ENCODE measurements around the gene NFATC3.

NFATC3 gene

DNA sequence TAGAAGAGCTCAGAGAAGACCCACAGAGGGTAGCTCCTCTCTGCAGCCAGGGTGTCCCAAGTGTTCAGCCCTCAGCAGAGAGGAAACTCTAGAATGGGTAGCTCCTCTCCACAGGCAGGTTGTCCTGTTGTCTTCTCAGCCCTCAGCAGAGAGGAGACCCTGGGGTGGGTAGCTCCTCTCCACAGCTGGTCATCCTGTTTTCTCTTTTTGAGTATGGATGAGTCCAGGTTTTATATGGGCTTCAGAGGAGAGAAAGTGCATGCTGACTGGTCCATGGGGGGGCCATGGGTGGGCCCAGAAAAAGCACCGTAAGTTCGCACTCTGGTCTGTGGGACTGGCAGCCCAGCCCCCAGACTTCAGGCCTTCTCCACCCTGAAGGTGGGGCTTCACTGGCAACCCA, 102.3 kb downstream of the NFATC3 start:
- TF ChIP-seq, protein P1, sequence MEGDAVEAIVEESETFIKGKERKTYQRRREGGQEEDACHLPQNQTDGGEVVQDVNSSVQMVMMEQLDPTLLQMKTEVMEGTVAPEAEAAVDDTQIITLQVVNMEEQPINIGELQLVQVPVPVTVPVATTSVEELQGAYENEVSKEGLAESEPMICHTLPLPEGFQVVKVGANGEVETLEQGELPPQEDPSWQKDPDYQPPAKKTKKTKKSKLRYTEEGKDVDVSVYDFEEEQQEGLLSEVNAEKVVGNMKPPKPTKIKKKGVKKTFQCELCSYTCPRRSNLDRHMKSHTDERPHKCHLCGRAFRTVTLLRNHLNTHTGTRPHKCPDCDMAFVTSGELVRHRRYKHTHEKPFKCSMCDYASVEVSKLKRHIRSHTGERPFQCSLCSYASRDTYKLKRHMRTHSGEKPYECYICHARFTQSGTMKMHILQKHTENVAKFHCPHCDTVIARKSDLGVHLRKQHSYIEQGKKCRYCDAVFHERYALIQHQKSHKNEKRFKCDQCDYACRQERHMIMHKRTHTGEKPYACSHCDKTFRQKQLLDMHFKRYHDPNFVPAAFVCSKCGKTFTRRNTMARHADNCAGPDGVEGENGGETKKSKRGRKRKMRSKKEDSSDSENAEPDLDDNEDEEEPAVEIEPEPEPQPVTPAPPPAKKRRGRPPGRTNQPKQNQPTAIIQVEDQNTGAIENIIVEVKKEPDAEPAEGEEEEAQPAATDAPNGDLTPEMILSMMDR (IDR thresholded peaks at IDR 0.05; ENCODE audit: low read depth, low read length): no peak

DNA sequence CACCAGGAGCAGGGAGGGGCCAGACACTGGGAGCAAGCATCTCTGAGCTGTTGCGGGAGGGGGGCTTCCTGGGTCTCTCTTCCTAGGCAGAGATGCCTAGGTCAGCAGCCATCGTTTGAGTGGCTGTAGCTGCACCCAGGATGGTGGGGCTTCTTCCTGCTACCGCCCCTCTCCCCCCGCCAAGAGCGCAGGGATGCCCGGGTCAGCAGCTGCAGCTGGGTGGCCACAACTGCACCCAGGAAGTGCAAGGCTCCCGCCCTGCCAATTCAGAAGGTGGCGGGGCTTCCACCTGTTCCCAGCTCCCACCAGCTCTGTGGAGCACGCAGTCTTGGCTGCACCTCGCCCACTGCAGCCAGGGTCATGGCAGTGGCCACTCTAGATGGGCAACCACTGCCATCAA, 103.0 kb downstream of the NFATC3 start:
- TF ChIP-seq, protein P1 (IDR thresholded peaks at IDR 0.05; ENCODE audit: low read depth, low read length): no peak
- no peak for DNase-seq (ENCODE audit: extremely low read depth, low read depth)

More for the DNA sequence above, 102.3 kb downstream of the NFATC3 start:
- DNase-seq (ENCODE audit: extremely low read depth, low read depth): no peak

DNA sequence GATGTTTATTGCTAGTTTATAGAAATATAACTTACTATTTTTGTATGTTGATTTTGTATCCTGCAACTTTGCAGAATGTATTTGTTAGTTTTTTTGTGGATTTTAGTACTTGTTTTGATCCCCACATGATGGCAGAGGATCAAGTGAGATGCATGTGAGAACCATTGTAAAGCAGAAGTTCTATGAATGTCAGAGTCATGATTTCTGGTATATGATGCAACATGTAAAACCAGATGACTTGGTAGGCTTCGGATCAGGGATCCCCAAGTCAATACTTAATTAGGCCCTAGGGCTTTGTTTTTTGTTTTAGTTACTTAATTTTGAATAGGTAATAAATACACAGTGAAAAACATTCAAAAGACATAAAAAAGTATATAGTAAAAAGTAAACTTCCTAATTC, 104.9 kb downstream of the NFATC3 start:
- TF ChIP-seq, protein P1 (IDR thresholded peaks at IDR 0.05; ENCODE audit: low read depth, low read length): no peak
- no peak for DNase-seq (ENCODE audit: extremely low read depth, low read depth)

DNA sequence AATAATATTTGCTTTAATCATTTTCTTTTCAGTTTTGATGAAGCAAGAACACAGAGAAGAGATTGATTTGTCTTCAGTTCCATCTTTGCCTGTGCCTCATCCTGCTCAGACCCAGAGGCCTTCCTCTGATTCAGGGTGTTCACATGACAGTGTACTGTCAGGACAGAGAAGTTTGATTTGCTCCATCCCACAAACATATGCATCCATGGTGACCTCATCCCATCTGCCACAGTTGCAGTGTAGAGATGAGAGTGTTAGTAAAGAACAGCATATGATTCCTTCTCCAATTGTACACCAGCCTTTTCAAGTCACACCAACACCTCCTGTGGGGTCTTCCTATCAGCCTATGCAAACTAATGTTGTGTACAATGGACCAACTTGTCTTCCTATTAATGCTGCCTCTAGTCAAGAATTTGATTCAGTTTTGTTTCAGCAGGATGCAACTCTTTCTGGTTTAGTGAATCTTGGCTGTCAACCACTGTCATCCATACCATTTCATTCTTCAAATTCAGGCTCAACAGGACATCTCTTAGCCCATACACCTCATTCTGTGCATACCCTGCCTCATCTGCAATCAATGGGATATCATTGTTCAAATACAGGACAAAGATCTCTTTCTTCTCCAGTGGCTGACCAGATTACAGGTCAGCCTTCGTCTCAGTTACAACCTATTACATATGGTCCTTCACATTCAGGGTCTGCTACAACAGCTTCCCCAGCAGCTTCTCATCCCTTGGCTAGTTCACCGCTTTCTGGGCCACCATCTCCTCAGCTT, 105.8 kb downstream of the NFATC3 start:
- TF ChIP-seq, protein P1 (IDR thresholded peaks at IDR 0.05; ENCODE audit: low read depth, low read length): no peak

DNA sequence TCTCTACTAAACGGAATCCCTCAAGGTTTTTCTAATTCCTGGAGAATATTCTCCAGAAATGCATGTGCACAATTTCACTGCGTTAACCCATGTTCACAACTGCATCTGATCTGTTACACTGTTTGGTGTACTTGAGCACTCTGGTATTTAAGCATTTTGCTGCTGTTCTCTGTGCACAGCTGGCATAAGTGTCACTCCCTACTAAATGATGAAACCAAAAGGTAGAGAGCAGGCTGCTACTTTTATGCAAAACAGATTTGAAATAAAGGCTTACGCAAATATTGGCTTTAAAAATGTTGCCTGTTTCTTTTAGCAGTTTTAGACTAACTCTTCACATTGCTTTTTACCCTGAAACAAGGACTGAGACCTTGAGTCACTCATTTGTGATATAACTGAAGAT, 109.1 kb downstream of the NFATC3 start:
- DNase-seq (ENCODE audit: extremely low read depth, low read depth): no peak
- TF ChIP-seq, protein P1 (IDR thresholded peaks at IDR 0.05; ENCODE audit: low read depth, low read length): no peak

More for the DNA sequence above, 105.8 kb downstream of the NFATC3 start:
- DNase-seq (ENCODE audit: extremely low read depth, low read depth): no peak

DNA sequence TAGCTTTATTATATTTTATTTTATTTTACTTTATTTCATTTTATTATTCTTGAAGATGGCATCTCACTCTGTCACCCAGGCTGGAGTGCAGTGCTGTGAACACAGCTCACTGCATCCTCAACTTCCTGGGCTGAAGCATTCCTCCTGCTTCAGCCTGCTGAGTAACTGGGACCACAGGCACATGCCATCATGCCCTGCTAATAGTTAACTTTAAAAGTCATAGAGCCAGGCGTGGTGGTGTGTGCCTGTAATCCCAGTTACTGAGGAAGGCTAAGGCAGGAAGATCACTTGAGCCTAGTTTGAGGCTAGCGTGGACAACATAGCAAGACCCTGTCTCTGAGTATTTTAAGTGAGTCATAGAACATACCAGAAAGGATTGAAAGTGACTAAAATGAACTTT, 112.1 kb downstream of the NFATC3 start:
- DNase-seq (ENCODE audit: extremely low read depth, low read depth): no peak
- TF ChIP-seq, protein P1 (IDR thresholded peaks at IDR 0.05; ENCODE audit: low read depth, low read length): no peak

DNA sequence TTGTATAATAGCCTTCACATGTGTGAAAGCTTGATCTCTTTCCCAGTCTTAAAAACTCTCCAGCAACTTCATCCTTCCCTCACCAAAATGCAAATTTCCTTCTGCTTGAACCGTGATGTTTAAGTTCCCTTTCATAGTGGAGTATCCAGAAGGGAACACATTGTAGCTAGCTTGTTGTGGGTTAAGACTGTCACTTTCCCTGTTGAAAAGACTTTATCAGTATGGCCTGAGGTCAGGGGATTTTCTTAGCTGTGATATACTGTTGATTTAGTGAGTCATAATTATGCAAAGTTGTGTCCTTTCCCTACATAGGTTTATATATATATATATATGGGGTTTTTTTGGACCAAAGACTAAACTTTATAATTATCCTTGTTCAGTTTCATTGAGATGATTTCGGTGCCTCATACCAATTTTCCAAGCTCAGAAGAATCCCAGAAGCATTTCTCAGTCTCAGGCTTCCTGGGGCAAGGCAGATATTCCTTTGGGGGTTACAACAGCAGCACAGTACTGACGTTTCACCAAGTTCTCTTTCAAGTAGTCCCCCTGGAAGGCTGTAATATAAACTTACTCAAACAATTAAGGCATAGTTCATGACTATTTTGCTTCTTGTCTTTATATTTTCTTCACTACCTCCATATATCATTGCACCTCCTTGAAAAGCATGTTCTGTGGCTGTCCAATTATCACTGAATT, 115.1 kb downstream of the NFATC3 start:
- TF ChIP-seq, protein P1 (IDR thresholded peaks at IDR 0.05; ENCODE audit: low read depth, low read length): no peak
- no peak for DNase-seq (ENCODE audit: extremely low read depth, low read depth)

All from AG09319 (cell line).